GM19239 (cell line): ENCODE measurements around the gene EIF4E1B.
A peak's percentile ranks its signal among the peaks of the same experiment; 100 is the strongest.

Experiments used
- DNase-seq: peaks from one replicate; pipeline ENCODE4 v3.0.0; 2011; ENCODE audit warnings: low spot score; ENCODE audit not compliant: insufficient read length
- FAIRE-seq: peaks from 2 replicates; lab custom pipeline; 2011; peaks lifted over from hg19 to GRCh38; lab: Jason Lieb, UNC

EIF4E1B gene

GRCh38 chr5:176644294-176644693, 13.8 kb downstream of the EIF4E1B start:
- FAIRE-seq, result no peak
- DNase-seq, result no peak

- DNase-seq (no peak), FAIRE-seq (no peak)
Observed at GRCh38 chr5:176644878-176645670, 14.6 kb downstream of the EIF4E1B start.

- DNase-seq, result no peak
- peak; percentile 64 for FAIRE-seq
Observed at GRCh38 chr5:176646049-176646706, 15.7 kb downstream of the EIF4E1B start.

GRCh38 chr5:176646707-176647029, 16.2 kb downstream of the EIF4E1B start:
- FAIRE-seq (no peak), DNase-seq (no peak)

GRCh38 chr5:176647030-176647842, 16.8 kb downstream of the EIF4E1B start, which contains the start of gene TSPAN17:
TSPAN17 (plus strand) TSS chr5:176647484; CDS start chr5:176647616, 132 bp downstream.
- FAIRE-seq, result peak; percentile 96
- peak; percentile 98 for DNase-seq

- FAIRE-seq, result no peak
- no peak for DNase-seq
Observed at GRCh38 chr5:176647843-176648473, 17.5 kb downstream of the EIF4E1B start.

GRCh38 chr5:176648474-176649194, 18.2 kb downstream of the EIF4E1B start:
- no peak for FAIRE-seq

GRCh38 chr5:176650354-176650884, 19.9 kb downstream of the EIF4E1B start:
- FAIRE-seq (no peak), DNase-seq (no peak)

More at GRCh38 chr5:176648474-176649194, 18.2 kb downstream of the EIF4E1B start:
- DNase-seq, result no peak

- no peak for DNase-seq
- FAIRE-seq, result no peak
Observed at GRCh38 chr5:176651472-176651980, 21.1 kb downstream of the EIF4E1B start.

GRCh38 chr5:176652136-176652535, 21.7 kb downstream of the EIF4E1B start:
- no peak for FAIRE-seq
- no peak for DNase-seq

GRCh38 chr5:176653401-176654385, 23.2 kb downstream of the EIF4E1B start:
- FAIRE-seq (peak; percentile 85), DNase-seq (no peak)

- DNase-seq (no peak), FAIRE-seq (no peak)
Observed at GRCh38 chr5:176654856-176655255, 24.4 kb downstream of the EIF4E1B start.

GRCh38 chr5:176656467-176656990, 26.1 kb downstream of the EIF4E1B start:
- FAIRE-seq (no peak), DNase-seq (no peak)

GRCh38 chr5:176658007-176658599, 27.6 kb downstream of the EIF4E1B start:
- peak; percentile 65 for DNase-seq
- peak; percentile 88 for FAIRE-seq

- FAIRE-seq (peak; percentile 80), DNase-seq (peak; percentile 27)
Observed at GRCh38 chr5:176658817-176659511, 28.5 kb downstream of the EIF4E1B start.

GRCh38 chr5:176659512-176659839, 29.0 kb downstream of the EIF4E1B start:
- no peak for FAIRE-seq
- DNase-seq, result no peak

- no peak for DNase-seq
- no peak for FAIRE-seq
Observed at GRCh38 chr5:176659860-176660461, 29.5 kb downstream of the EIF4E1B start.
